Islet of Langerhans (tissue), 1 donor: ENCODE measurements around the gene HNRNPA2B1.

Source experiments
- FAIRE-seq: peaks from one replicate; lab custom pipeline; 2011; peaks lifted over from hg19 to GRCh38; lab: Jason Lieb, UNC

Gene HNRNPA2B1

GRCh38 chr7:26200444-26201246 lies at the start of gene HNRNPA2B1:
Gene HNRNPA2B1 (minus strand): TSS chr7:26200746. CDS start chr7:26200577, 169 bp downstream.
- peak; percentile 80 for FAIRE-seq

- no peak for FAIRE-seq
Observed at GRCh38 chr7:26250239-26250638, 49.7 kb upstream of the HNRNPA2B1 start.

- no peak for FAIRE-seq
Observed at GRCh38 chr7:26245150-26245549, 44.6 kb upstream of the HNRNPA2B1 start.

DNA sequence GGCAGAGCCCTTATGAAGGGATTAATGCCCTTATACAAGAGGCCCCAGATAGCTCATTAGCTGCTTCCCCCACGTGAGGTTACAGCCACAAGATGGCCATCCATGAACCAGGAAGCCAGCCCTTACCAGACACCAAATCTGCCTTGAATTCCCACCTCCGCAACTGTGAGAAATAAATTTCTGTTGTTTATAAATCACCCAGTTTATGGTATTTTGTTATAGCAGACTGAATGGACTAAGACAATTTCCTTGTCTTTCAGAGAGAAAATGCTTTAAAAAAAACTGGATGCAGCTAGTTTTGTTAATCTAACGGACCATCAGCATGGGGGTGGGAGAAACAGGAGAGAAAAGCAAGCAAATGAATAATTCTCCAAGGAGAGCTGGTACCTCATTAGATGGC lies 37.5 kb upstream of the HNRNPA2B1 start:
- FAIRE-seq = no peak

DNA sequence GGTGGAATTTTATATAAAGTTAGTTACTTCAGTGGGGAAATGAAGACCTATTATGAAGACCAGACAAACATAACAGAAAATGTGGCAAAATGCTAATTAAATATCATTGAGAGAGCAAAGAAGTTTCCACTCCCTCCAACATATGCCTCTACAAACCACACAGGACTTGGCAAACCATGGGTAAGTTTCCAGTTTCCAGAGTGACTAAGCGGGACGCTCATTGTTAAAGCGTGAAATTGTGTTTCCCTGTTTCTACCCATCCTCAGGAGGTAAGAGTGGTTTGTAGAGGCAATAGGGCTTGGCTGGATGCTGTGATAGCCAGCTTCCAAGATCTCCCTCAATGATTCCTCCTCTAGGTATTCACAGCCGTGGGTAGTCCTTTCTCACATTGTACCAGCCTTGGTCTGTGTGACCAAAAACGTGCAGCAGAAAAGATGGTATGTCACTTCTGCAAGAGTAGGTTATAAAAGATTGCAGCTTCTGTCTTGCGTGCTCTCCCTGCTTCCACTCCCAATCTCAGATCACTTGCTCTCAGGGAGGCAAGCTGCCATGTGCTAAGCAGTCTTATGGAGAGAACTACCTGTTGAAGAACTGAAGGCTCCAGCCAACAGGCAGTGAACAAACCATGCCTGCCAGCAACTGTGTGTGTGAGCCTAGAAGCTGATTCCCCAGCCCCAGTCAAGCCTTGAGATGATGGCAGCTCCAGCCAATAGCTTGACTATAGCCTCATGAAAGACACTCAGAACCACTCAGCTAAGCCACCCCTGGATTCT lies 36.7 kb upstream of the HNRNPA2B1 start:
- no peak for FAIRE-seq

GRCh38 chr7:26233902-26234511 lies 33.5 kb upstream of the HNRNPA2B1 start:
- FAIRE-seq = no peak

- FAIRE-seq = no peak
Observed at GRCh38 chr7:26227987-26228386, 27.4 kb upstream of the HNRNPA2B1 start.

DNA sequence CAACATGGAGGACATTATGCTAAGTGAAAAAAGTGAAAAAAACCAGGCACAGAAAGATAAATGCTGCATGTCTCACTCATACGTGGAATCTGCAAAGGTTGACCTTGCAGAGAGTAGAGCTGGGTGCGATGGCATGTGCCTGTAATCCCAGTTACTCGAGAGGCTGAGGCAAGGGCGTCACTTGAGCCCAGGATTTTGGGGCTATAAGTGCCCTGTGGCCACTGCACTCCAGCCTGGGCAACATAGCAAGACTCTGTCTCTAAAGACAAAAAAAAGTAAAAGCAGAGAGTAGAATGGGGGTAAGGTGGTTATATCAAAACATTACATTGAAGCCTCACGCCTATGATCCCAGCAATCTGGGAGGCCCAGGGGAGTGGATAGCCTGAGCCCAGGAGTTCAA lies 23.8 kb upstream of the HNRNPA2B1 start:
- no peak for FAIRE-seq

DNA sequence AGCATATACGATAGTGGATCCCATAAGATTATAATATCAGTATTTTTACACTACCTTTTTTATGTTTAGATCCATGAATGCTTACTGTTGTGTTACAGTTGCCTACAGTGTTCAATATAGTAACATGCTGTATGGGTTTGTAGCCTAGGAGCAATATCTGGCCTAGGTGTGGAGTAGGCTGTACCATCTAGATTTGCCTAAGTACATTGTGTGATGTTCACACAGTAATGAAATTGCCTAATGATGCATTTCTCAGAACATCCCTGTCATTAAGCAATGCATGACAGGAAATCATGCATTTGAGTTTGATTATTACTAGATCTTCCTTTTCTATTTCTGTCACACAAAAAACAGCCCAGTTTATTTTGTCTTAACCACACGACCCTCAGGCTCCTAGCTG lies 15.5 kb upstream of the HNRNPA2B1 start:
- FAIRE-seq = no peak

DNA sequence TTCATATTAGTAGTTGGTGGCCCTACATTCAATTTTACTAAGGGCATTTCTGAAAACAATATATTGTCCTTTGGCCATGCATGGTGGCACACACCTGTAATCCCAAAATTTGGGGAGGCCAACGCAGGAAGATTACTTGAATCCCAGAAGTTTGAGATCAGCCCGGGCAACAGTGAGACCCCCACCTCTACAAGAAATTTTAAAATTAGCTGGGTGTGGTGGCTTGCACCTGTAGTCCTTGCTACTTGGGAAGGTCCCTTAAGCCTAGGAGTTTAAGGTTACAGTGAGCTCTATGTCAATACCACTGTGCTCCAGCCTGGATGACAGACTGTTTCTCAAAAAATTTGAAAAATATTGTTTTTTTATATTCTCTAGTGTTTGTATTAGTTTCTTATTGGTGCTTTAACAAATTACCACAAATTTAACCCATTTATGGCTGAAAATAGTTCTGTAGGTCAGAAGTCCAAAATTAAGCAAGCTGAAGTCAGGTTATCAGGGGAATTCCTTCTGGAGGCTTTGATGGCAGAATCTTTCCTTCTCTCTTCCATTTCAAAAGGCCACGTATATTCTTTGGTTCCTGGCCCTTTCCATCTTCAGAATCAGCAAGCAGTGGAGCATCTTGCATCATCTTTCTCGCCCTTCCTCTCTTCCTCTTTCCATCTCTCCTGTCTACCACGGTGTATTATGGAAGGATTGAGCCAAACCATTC lies 13.4 kb upstream of the HNRNPA2B1 start:
- no peak for FAIRE-seq

- peak; percentile 21 for FAIRE-seq
Observed at GRCh38 chr7:26212921-26213718, 12.6 kb upstream of the HNRNPA2B1 start.

GRCh38 chr7:26208040-26208439 lies 7.5 kb upstream of the HNRNPA2B1 start:
- no peak for FAIRE-seq

DNA sequence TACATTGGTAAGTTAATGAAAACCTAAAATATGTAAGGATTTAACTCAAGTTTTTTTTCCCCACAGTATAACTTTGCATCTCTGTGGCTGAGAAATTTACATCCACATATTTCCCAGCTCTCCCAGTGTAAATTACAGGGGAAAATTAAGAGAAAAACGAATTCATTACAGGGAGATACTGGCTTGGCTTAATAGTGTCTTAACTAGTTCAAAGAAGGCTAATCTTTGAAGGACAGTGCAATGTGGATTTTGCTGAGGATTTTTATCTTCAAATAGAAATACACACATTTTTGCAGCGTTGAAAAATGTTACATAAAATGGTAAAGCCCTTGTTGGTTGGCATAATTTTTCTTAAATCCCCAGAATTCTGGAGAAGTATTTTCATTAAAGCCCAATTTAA lies 2.5 kb upstream of the HNRNPA2B1 start:
- FAIRE-seq = no peak

DNA sequence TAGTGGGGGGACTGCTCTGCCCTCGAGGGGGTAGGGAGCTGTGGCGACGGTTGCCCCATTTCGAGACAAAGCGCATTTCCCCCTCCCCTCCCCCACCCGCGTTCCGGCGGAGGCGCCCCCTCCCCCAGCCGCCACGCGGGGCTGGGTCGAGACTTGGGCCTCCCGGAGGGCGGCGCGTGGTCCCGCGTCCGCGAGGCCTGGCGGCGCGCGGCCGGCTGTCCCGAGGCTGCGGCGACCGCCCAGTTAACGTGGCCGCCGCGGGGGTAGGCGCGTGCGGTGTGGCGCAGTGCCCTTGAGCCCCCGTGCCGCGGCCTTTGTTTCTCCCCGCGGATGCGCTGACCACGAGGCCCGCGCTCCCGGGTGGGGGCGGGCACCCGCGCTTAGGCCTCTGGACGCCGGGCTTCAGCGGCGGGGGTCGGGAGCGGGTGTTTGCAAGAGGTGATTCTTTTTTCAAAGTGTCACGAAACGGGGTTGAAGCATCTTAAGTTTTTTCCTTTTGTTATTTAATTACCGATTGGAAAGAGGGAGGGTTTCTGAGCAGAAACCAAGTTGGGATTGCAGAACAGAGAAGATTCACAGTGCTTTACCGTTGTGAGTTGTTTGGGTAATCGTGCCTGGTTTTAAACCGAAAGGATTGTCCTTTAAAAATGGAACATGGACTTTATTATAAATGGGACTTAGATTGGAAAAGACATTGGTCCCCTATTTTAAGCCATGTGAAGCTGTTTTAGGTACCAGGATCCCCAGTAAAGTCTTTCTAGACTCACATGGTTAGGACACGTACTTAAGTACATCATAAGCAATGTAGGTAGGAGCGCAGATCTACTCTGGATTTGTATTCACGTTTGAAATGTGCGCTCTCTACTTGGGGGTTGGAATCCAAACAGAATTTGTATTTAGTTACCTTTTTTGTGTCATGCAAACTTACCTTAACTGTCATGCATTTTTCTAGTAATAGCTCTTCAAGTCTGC lies 1.8 kb upstream of the HNRNPA2B1 start:
- no peak for FAIRE-seq

DNA sequence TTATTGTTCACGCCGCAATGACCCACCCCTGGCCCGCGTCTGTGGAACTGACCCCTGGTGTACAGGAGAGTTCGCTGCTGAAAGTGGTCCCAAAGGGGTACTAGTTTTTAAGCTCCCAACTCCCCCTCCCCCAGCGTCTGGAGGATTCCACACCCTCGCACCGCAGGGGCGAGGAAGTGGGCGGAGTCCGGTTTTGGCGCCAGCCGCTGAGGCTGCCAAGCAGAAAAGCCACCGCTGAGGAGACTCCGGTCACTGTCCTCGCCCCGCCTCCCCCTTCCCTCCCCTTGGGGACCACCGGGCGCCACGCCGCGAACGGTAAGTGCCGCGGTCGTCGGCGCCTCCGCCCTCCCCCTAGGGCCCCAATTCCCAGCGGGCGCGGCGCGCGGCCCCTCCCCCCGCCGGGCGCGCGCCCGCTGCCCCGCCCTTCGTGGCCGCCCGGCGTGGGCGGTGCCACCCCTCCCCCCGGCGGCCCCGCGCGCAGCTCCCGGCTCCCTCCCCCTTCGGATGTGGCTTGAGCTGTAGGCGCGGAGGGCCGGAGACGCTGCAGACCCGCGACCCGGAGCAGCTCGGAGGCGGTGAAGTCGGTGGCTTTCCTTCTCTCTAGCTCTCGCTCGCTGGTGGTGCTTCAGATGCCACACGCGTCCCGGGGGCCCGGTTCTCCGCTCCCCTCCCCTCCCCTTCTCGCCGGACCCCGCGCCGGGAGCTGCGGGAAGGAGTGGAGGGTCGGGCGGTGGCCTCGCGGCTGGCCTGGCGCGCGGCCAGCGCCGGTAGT lies 887 bp upstream of the HNRNPA2B1 start, which contains the start of gene CBX3:
Gene CBX3, plus strand, starts transcription at position 499 of the 772 bp plus-strand sequence. CDS start 1,254 bp downstream, outside the sequence.
- no peak for FAIRE-seq

DNA sequence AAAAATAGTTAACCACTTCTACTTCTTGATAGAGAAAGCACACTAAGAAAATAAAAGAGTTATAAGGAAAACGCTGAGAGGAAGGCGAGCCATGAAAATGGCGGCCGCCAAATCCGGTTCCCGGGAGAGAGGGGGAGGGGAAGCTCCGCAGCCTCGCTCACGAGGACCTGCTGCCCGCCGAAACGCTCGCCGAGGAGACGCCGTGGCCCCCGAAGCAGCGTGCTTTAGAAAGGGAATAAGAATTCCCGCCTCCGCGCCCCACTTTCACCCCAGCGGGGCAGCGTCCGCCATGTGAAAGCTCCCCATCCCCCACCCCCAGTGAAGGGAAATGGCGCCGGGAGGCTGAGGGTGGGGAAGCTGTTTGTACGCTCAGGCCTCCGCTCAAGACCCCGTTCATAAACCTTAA lies 505 bp downstream of the HNRNPA2B1 start:
- no peak for FAIRE-seq

GRCh38 chr7:26199301-26200037 lies 1.1 kb downstream of the HNRNPA2B1 start:
- FAIRE-seq = no peak

DNA sequence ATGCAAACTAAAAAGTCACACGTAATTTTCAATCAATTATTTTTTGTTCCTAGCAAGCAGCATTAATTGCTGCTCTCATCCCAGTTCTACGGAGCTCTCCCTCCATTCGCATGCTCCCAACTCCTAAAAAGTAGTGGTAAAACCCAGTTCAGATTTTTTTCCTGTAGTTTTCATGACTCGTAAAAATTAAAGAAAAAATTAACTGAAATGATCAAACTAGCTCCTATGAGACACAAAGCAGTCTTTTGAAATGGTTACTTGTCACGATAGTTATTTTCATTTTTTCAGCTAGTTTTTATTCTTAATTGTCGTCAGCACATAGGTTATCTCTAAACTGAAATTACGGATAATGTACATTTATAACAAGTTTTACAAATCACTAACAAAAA lies 1.8 kb downstream of the HNRNPA2B1 start:
- FAIRE-seq = no peak
